CD4-positive, alpha-beta T cell treated with Interleukin-12 subunit alpha and Interleukin-12 subunit beta, for 1 hour (primary cell): Measurements from ENCODE around the gene RNF133.
"Not testable (repeated sequence)": the region's sequence is repeated elsewhere in the genome, so short reads cannot be mapped to it uniquely, and the experiment has no call there.

Source experiments
- DNase-seq: peaks from one replicate; pipeline ENCODE4 v3.0.0-alpha.2; 2020

Gene RNF133

GRCh38 chr7:122688400-122688998 lies 10.4 kb downstream of the RNF133 start:
- no peak for DNase-seq

GRCh38 chr7:122686360-122686878 lies 12.5 kb downstream of the RNF133 start:
- DNase-seq: no peak

GRCh38 chr7:122684504-122684903 lies 14.4 kb downstream of the RNF133 start:
- DNase-seq: no peak

GRCh38 chr7:122682815-122683550 lies 15.9 kb downstream of the RNF133 start:
- DNase-seq: no peak

- DNase-seq: not testable (repeated sequence)
These were observed 17.7 kb downstream of the RNF133 start for GRCh38 chr7:122681186-122681585.

- DNase-seq: no peak
These were observed 19.1 kb downstream of the RNF133 start for GRCh38 chr7:122679813-122680212.

GRCh38 chr7:122679269-122679709 lies 19.6 kb downstream of the RNF133 start:
- not testable (repeated sequence) for DNase-seq

- DNase-seq: no peak
These were observed 21.8 kb downstream of the RNF133 start for GRCh38 chr7:122677149-122677548.

- no peak for DNase-seq
These were observed 22.5 kb downstream of the RNF133 start for GRCh38 chr7:122676466-122676865.

- DNase-seq: no peak
These were observed 23.3 kb downstream of the RNF133 start for GRCh38 chr7:122675621-122676020.

- no peak for DNase-seq
These were observed 23.9 kb downstream of the RNF133 start for GRCh38 chr7:122675011-122675410.

GRCh38 chr7:122674502-122674901 lies 24.4 kb downstream of the RNF133 start:
- DNase-seq: no peak

GRCh38 chr7:122673951-122674350 lies 25.0 kb downstream of the RNF133 start:
- DNase-seq: no peak

- DNase-seq: no peak
These were observed 26.4 kb downstream of the RNF133 start for GRCh38 chr7:122672536-122672935.

GRCh38 chr7:122663733-122664132 lies 35.2 kb downstream of the RNF133 start:
- DNase-seq: no peak

- DNase-seq: no peak
These were observed 40.1 kb downstream of the RNF133 start for GRCh38 chr7:122658856-122659255.

- no peak for DNase-seq
These were observed 45.2 kb downstream of the RNF133 start for GRCh38 chr7:122653685-122654084.

GRCh38 chr7:122652876-122653275 lies 46.0 kb downstream of the RNF133 start:
- DNase-seq: no peak

- no peak for DNase-seq
These were observed 47.5 kb downstream of the RNF133 start for GRCh38 chr7:122651451-122651850.
